Stimulated activated CD4-positive, alpha-beta T cell treated with anti-CD3 and anti-CD28 coated beads, Interleukin-1b, Interleukin-23, amount 100 ng/mL, for 24 hours (primary cell): ENCODE measurements around the gene ZNF91.
"Not testable (repeated sequence)": the region's sequence is repeated elsewhere in the genome, so short reads cannot be mapped to it uniquely, and the experiment has no call there.

Experiments
- DNase-seq, 4 experiments: peaks; one replicate each; pipeline ENCODE4 v3.0.0-alpha.2; 2020; ENCODE audit warnings: low read depth in 4 of 4, low spot score in 1 of 4

ZNF91 gene

DNA sequence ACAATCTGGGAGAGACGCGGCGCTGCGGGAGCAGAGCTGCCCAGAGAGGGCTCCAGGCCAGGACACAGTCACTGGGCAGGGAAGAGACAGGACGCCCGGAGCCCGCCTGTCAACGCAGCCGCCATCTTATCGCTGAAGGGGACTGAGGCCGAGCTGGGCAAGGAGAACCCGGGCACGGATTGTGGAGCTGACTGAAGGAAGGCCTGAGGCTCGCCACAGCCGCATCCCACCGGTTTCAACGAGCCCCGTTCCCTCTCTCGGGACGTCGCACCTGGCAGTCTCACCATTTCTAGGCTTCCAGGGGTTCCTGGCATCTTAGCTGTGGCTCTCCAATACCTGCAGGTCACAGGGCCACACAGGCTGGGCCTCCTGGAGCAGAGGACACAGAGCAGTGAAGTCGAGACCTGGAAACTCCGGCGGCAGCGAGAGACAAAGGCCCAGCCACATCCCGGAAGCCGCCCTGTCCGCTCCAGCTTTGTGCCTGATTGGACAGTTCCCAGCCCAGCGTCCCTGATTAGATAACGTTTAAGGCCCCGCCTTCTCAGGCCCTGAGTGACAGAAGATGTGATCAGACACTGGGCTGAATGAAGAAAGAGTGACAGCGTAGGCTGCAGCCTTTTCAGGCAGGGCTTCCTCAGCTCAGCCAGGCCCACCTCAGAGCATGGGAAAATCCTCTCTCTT lies at the start of gene ZNF91:
TSS of gene ZNF91 (minus strand) at position 431 of the 681 bp plus-strand sequence. CDS start at position 314, 117 bp downstream.
- DNase-seq: peak; percentile 73 to 87 (median 83)

DNA sequence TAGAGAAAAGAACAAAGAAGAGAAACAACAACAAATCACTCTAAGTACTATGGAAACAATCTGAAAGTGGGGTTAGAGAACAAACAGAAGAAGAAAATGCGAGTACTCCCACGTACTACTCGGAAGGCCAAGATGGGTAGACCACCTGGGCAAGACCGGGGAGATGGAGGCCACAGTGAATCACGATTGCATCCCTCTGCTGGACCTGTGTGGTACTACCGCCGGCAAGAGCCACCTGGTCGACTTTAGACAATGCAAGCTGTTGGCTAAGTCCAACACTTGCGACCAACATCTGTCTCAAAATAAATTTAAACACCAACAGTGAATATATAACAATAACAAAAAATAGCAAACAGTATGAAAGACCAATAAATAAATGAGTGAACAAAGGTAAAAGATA lies 45.5 kb upstream of the ZNF91 start:
- DNase-seq: no peak

DNA sequence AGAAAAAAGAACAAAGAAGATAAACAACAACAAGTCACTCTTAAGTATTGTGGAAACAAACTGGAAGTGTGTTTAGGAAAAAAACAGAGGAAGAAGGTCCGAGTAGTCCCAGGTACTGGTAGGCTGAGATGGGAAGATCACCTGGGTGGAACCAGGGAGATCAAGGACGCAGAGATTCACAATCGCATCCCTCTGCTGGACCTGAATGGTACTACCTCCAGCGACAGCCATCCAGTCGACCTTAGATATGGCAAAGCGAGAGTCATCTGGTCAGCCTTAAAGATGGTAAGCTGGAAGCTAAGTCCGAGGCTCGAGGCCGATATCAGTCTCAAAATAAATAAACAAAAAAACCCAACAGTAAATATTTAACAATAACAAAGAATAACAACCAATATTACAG lies 44.9 kb upstream of the ZNF91 start:
- DNase-seq: no peak

DNA sequence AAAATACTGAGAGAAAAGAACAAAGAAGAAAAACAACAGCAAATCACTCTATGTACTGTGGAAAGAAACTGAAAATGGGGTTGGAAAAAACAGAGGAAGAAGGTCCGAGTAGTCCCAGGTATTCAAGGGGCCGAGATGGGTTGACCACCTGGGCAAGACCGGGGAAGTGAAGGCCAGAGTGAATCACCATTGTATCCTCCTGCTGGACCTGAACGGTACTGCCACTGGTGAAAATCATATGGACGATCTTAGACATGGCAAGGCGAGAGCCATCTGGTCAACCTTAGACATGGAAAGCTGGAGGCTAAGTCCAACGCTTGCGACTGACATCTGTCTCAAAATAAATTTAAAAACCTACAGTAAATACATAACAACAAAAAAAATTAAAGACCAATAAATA lies 44.4 kb upstream of the ZNF91 start:
- no peak for DNase-seq

DNA sequence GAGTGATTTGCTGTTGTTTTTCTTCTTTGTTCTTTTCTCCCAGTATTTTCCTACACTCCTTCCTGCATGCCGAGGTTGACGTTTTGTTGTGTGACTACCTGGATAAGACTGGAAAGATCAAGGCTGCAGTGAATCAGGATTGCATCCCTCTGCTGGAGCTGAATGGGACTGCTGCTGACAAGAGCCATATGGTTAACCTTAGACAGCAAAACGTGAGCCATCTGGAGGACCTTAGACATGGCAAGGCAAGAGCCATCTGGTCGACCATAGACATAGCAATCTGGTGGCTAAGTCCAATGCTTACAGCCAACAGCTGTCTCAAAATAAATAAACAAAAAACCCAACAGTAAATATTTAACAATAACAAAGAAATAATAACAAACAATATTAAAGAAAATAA lies 42.6 kb upstream of the ZNF91 start:
- DNase-seq: no peak

DNA sequence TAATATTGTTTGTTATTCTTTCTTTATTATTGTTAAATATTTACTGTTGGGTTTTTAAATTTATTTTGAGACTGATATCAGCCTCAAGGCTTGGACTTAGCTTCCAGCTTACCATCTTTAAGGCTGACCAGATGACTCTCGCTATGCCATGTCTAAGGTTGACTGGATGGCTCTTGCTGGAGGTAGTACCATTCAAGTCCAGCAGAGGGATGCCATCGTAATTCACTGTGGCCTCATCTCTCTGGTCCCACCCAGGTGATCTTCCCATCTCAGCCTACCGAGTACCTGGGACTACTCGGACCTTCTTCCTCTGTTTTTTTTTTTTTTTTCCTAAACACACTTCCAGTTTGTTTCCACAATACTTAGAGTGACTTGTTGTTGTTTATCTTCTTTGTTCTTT lies 41.7 kb upstream of the ZNF91 start:
- no peak for DNase-seq

DNA sequence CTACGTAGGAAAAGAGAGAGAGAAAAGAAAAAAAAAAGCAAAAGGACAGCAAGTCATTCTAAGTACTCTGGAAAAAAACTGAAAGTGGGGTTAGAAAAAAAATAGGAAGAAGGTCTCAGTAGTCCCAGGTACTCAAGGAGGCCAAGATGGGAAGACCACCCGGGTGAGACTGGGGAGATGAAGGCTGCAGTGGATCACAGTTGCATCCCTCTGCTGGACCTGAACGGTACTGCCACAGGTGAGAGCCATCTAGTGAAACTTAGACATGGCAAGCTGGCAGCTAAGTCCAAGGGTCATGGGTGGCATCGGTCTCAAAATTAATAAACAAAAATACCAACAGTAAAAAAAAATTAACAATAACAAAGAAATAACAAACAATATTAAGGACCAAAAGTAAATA lies 41.0 kb upstream of the ZNF91 start:
- no peak for DNase-seq

DNA sequence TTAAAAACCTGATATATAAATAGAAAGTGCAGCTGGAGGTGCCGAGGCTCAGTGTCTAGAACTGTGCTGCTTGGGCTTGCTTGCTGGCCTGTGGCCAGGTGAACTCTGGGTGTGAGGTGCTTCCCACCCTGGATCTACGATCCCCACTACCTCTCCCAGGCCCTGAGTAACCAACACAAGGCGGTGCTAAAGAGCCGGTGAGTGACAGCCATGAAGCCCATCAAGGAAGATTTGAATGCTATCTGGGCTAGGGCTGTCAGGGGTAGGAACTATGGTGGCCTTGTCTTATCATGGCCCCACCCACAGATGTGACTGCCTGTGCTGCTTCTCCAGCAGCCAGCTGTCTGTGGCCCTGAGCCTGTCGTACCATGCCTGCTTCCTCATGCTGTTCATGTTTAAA lies 25.6 kb upstream of the ZNF91 start:
- no peak for DNase-seq

DNA sequence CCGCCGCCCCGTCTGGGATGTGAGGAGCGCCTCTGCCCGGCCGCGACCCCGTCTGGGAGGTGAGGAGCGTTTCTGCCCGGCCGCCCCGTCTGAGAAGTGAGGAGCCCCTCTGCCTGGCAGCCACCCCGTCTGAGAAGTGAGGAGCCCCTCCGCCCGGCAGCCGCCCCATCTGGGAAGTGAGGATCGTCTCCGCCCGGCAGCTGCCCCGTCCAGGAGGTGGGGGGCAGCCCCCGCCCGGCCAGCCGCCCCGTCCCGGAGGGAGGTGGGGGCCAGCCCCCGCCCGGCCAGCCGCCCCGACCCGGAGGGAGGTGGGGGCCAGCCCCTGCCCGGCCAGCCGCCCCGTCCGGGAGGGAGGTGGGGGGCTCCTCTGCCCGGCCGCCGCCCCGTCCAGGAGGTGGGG lies 24.0 kb upstream of the ZNF91 start:
- not testable (repeated sequence) for DNase-seq

DNA sequence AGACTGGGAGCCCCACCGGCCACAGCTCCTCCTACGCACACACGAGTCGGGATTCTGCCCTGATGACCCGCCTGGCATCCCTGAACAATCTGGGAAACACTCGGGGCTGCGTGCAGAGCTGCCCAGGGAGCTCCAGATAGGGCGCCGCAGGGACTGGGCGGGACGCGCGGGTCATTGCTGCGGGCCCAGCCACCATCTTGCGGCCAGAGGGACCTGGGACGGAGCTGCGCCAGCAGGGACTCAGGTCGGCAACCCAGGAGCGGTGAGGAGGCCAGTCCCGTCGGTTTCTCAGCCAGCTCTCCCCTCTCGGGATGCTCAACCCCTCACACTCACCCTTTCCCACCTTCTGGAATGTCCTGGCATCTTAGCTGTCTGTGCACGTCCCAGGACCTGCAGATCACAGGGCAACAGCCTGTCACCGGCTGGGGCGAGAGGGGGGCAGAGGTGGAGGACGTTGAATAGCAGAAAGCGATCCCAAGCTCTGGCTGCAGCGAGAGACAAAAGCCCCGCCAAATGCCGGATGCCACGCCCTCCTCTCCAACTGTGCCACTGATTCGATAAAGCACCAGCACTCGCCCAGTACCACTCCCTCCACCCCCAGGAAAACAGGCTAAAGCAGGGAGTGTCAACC lies 20.4 kb upstream of the ZNF91 start:
- no peak for DNase-seq

DNA sequence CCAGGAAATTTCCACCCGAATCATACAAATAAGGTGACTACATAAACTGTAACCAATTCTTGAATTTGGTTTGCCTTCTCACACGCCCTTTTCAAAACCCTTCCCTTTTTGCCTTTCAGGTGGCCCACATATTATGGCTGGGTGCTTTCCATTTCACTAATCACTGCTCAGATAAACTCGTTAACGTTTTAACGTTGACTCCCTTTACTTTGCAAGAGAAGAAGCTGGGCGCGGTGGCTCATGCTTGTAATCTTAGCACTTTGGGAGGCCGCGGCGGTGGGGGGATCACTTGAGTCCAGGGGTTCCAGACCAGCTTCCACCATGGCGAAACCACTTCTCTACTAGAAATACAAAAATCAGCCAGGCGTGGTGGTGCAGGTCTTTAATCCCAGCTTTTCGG lies 19.8 kb upstream of the ZNF91 start:
- DNase-seq: no peak

DNA sequence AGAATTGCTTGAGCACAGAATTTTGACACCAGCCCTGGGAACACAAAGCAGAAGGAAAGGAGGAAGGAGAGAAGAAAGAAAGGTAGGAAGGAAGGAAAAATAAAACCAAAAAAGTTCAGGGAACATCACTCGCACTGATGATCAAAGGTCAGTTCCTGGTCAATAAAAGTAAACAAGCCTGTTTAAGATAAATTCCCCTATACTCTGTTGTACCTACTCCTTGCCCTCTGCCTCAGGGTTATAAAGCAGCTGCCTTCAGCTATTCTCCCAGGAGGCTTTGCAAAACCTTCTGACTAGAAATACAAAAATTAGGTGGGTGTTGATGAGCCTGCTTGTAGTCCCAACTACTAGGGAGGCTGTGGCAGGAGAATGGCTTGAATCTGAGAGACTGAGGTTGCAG lies 14.9 kb upstream of the ZNF91 start:
- DNase-seq: no peak

DNA sequence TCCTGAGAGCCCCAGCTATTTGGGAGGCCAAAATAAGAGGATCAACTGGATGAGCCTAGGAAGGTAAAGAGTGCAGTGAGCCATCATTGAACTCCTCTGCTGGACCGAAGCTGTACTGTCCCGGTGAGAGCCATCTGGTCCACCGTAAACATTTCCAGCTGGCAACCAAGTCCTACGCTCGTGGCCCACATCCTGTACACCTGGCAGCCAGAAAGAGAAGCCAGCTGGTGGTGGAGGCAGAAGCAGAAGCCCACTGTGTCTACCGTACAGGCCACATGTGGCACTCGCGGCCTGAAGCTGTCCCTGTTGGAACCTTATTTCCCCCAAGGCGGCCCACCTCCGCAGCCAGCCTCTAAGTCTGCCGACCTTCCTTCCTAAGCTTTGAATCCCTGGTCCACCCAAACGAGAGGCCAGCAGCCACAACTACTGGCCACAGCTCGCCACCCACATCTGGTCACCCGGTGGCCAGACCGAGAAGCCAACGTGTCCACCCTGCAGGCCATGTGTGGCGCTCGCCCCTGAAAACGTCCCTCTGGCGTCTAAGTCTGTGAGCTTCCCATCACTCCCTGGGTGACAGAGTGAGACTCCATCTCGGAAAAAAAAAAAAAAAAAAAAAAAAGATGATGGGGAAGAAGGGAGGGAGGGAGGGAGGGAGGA lies 14.2 kb upstream of the ZNF91 start:
- no peak for DNase-seq

DNA sequence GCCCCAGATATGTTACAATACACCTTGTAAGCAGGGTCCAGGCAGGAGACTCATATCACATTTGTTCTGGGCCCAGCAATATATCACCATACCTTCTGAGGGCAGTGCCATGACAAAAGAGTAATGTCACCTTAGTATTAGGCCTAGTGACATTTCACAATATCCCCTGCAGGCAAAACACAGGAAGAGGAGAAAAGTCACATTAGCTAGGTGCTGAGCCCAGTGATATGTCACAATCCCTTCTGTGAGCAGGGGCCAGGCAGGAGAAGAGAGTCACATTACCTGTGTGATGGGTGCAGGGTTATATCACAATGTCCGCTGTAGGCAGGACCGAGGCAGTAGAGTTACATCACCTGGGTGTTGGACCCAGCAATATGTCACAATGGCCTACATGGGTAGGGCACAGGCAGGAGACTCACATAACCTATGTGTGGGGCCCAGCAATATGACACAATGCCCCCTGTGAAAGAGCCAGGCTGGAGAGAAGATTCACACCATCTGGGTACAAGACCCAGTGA lies 12.4 kb upstream of the ZNF91 start:
- no peak for DNase-seq

DNA sequence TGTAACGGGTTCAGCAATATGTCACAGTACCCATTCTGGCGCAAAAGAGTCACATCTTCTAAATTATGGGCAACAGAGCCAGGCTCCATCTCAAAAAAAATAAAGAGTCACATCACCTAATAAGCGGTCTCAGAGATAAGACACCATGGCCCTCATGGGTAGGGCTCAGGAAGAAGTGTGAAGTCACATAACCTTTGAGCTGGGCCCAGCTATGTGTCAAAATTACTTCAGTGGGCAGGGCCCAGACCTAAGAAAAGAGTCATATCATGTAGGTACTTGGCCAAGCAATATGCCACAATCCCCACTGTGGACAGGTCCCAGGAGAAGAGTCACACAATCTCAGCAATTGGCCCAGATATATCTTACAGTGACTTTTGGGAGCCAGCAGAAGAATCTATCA lies 11.4 kb upstream of the ZNF91 start:
- no peak for DNase-seq

DNA sequence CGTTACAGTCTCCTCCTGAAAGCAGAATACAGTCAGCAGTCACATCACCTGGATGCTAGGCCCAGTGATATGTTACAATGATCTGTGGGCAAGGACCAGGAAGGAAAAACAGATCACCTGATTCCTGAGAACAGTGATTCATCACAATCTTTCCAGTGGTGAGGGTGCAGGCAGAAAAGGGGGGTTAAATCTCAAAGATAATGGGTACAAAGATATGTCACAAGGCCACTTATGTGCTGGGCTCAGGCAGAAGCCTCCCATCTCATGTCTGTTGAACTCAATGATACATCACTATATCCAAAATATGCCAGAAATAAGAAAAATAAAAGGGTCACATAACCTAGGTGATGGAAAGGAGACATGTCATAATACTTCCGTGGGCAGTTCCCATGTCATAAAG lies 10.8 kb upstream of the ZNF91 start:
- DNase-seq: no peak

DNA sequence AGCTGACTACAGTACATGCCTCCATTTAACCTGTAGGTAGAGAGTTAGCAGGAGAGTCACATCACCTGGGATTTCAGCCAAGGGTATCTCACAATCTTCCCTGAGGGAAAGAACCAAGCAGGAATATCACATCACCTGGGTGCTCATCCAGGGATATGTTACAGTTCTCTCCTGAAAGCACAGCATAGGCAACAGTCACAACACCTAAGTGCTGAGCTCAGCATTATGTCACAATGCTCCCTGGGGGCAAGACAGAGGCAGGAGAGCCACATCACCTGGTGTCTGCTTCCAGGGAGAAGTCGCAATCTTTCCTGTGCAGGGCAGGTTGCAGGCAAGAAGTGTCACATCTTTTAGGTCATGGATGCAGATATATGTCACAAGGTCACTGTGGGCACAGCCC lies 9.4 kb upstream of the ZNF91 start:
- no peak for DNase-seq

DNA sequence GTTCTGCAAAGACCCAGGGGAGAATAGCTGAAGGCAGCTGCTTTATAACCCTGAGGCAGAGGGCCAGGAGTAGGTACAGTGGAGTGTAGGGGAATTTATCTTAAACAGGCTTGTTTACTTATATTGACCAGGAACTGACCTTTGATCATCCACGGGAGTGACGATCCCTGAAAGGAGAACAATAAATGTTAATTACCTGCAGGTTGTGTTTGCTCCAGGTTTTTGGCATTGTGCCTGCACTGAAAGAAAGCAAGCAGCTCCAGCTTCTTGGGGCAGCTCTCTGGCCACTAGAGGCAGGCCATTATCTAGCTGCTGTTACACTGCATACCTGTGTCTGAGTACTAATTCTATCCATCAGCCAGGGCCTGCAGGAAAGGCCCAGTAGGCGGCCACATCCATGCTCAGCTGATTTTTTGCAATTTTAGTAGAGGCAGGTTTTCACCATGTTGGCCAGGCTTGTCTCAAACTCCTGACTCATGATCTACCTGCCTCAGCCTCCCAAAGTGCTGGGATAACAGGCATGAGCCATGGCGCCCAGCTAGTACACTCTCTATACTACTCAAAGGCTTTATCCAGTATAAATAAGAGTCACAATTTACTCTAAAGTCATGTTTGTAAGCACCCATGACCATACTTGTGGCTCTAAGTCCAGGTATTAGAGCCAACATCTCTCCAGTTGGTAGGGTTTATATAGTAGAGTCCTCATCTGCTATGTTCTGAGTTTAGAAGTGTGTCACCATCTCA lies 8.5 kb upstream of the ZNF91 start:
- no peak for DNase-seq

DNA sequence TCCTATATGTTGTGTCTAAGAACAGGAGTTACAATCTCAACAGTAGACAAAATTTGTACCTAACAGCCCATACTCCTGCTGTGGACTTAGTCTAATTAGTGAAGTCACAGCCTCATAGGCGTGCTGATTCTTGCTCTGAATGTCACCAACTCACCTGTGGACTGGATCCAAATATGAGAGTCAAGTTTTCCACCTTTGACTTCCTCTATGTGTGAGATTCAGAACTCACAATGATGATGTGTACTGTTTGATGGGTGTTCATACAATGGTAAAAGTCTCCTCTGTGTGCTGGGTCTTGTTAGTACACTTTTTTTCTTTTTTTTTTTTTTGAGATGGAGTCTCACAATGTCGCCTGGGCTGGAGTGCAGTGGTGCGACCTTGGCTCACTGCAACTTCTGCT lies 7.8 kb upstream of the ZNF91 start:
- no peak for DNase-seq

DNA sequence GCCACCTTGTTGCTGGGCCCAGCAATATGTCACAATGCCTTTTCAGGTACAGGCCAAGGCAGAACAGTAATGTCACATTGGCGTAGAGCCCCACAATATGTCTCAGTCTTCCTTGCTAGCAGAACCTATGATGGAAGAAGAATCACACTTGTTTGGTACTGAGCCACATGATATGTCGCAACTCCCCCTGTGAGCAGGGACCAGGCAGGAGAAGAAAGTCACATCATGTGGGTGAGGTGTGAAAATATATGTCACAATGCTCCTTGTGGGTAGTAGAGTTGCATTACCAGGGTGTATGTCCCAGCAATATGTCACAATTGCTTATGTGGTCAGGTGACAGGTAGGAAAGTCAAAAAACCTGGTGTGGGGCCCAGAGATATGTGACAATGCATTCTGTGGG lies 7.1 kb upstream of the ZNF91 start:
- DNase-seq: no peak

DNA sequence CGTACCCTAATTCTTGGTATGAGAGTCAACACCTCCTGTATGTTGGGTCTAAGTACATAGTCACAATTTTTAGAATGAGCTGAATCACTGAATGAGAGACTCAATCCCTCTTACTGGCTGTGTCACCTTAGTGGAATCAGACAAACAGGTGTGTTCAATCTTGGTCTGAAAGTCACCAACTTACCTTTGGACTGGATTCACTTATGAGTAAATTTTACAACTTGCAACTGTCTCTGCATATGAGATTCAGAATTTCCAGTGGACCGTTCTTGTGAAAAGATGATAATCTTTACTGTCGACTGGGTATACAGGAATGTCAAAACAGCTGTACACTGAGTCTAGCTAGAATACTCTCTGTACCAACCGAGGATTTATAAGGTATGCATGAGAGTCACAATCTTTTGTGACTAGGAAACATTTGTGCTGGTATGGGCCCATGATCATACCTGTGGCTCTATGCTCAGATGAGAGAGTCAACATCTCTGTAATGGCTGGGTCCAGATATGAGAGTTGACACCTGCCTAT lies 5.9 kb upstream of the ZNF91 start:
- no peak for DNase-seq

DNA sequence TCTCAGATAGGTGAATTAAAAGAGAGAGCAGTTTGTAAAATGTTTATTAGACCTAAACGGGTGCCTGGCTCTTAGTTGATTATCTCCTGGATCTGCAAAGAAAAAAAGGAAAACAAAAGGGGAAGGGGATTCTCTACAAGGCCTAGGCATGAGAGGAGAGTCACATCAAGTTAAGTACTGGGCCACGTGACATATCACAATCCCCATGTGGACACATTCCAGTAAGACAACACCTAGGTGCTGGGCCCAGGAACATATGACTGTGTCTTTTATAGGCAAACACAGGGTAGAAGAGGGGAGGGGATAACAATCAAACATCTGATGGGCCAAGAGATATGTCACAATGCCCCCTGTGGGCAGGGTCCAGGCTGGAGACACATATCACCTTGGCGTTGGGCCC lies 4.2 kb upstream of the ZNF91 start:
- DNase-seq: no peak
